Smooth muscle cell (in vitro differentiated cells): ENCODE data around the gene ZIC1. TPM values are rescaled to one million over a fixed set of nuclear protein-coding genes. Genes with fewer than 3 reads are reported as not detected.

Experiments used
- DNase-seq: peaks from one replicate; lab custom pipeline; 2025; ENCODE audit not compliant: unreplicated experiment; lab: John Stamatoyannopoulos, UW
- H2AFZ ChIP-seq: fragments of 200-600 bp; sonication (generic); 2 replicates; pipeline ENCODE4 v1.6.0; 2016; ENCODE audit warnings: antibody characterized with exemption, low read depth, mild to moderate bottlenecking
- H3F3A ChIP-seq: fragments of 200-600 bp; sonication (generic); 2 replicates; pipeline ENCODE4 v1.6.0; 2017; ENCODE audit warnings: antibody characterized with exemption, low read depth
- H3K27ac ChIP-seq: fragments of 200-600 bp; sonication (generic); 2 replicates; pipeline ENCODE4 v1.5.1; 2016; ENCODE audit warnings: low read depth, mild to moderate bottlenecking
- H3K27me3 ChIP-seq: fragments of 200-600 bp; sonication (generic); 2 replicates; pipeline ENCODE4 v1.6.1; 2016; ENCODE audit warnings: low read depth, mild to moderate bottlenecking
- H3K36me3 ChIP-seq: fragments of 200-600 bp; sonication (generic); 2 replicates; pipeline ENCODE4 v1.5.1; 2016; ENCODE audit warnings: low read depth
- H3K4me1 ChIP-seq: fragments of 200-600 bp; sonication (generic); 2 replicates; pipeline ENCODE4 v1.5.1; 2016; ENCODE audit warnings: low read depth
- H3K4me2 ChIP-seq: fragments of 200-600 bp; sonication (generic); 2 replicates; pipeline ENCODE4 v1.6.0; 2016; ENCODE audit warnings: mild to moderate bottlenecking
- H3K4me3 ChIP-seq: fragments of 200-600 bp; sonication (generic); 2 replicates; pipeline ENCODE4 v1.5.1; 2016; ENCODE audit warnings: mild to moderate bottlenecking
- H3K79me2 ChIP-seq: fragments of 200-600 bp; sonication (generic); 2 replicates; pipeline ENCODE4 v1.6.0; 2016; ENCODE audit warnings: low read depth, mild to moderate bottlenecking
- H3K9ac ChIP-seq: fragments of 200-600 bp; sonication (generic); 2 replicates; pipeline ENCODE4 v1.6.0; 2016; ENCODE audit warnings: low read depth
- H3K9me3 ChIP-seq: fragments of 200-600 bp; sonication (generic); replicated peaks from 2 replicates; pipeline ENCODE4 v1.5.1; 2016; ENCODE audit warnings: low read depth
- H4K20me1 ChIP-seq: fragments of 200-600 bp; sonication (generic); 2 replicates; pipeline ENCODE4 v1.6.0; 2016; ENCODE audit warnings: low read depth
- CTCF ChIP-seq: fragments of 200-600 bp; sonication (generic); IDR thresholded peaks from 2 replicates; pipeline ENCODE4 v1.5.1; 2017; ENCODE audit warnings: borderline replicate concordance, mild to moderate bottlenecking, antibody characterized with exemption; ENCODE audit not compliant: insufficient read depth, poor library complexity, severe bottlenecking
- whole genome bisulfite sequencing: methylation state at CpG from one replicate; pipeline ENCODE4 v1.1.7; 2016; ENCODE audit warnings: low lambda C conversion rate; 5-methylcytosine and 5-hydroxymethylcytosine counted together
- polyA plus RNA-seq: library from polyadenylated mRNA; unstranded; fragments of >200 nt; fragmentation: Nextera tagmentation; extraction: Ambion mirVana; gene quantifications from 2 replicates; pipeline ENCODE4 v1.2.1, GENCODE V29; 2016
- total RNA-seq: library from RNA; depleted of rRNA; stranded (reverse); fragments of >200 nt; gene quantifications from 2 replicates; pipeline ENCODE4 v1.2.3, GENCODE V29; 2014

ZIC1 gene
- total and polyA plus RNA-seq, 2 experiments from 2014 or later, result not detected

GRCh38 chr3:147412917-147413685, 3.9 kb downstream of the ZIC1 start:
- Histone ChIP-seq H3K79me2 (no peaks in the 10 kb centered on the region), H3K9ac (no peak overlapping the region), H3K9me3 (no peaks in the 10 kb centered on the region), H3K4me1 (peaks cover 12% of the 10 kb centered on the region), H3K36me3 (no peaks in the 10 kb centered on the region), H3K27ac (no peak overlapping the region), H4K20me1 (peaks cover 6% of the 10 kb centered on the region), H2AFZ (no peak overlapping the region), H3K4me2 (peak overlapping the region; percentile 78), H3K4me3 (peak overlapping the region; percentile 23), H3F3A (no peaks in the 10 kb centered on the region), H3K27me3 (peaks cover 100% of the 10 kb centered on the region)
- no peak for DNase-seq
- 2% methylated on average over 37 of the region's 37 CpGs for WGBS
- no peak for TF ChIP-seq CTCF

GRCh38 chr3:147413686-147414389, 4.7 kb downstream of the ZIC1 start:
- no peaks in the 10 kb centered on the region for H3K9me3 ChIP-seq
- H3K27me3 ChIP-seq, result peaks cover 100% of the 10 kb centered on the region
- DNase-seq, result no peak
- no peak for TF ChIP-seq CTCF
- H3K79me2 ChIP-seq, result no peaks in the 10 kb centered on the region
- peaks cover 8% of the 10 kb centered on the region for H3K4me1 ChIP-seq
- H3K4me3 ChIP-seq, result peak overlapping the region; percentile 23
- H3K27ac ChIP-seq, result no peak overlapping the region
- peaks cover 6% of the 10 kb centered on the region for H4K20me1 ChIP-seq
- no peak overlapping the region for H2AFZ ChIP-seq
- no peaks in the 10 kb centered on the region for H3F3A ChIP-seq
- no peaks in the 10 kb centered on the region for H3K36me3 ChIP-seq
- 2% methylated on average over 21 of the region's 24 CpGs for WGBS
- no peak overlapping the region for H3K9ac ChIP-seq
- peak overlapping the region; percentile 78 for H3K4me2 ChIP-seq

GRCh38 chr3:147414390-147415138, 5.4 kb downstream of the ZIC1 start:
- Histone ChIP-seq H2AFZ (no peak overlapping the region), H3K4me2 (no peak overlapping the region), H3K27me3 (peaks cover 100% of the 10 kb centered on the region), H3K9ac (no peak overlapping the region), H3K36me3 (no peaks in the 10 kb centered on the region), H3K79me2 (no peaks in the 10 kb centered on the region), H3F3A (no peaks in the 10 kb centered on the region), H3K4me1 (peaks cover 14% of the 10 kb centered on the region), H3K4me3 (no peak overlapping the region), H3K27ac (no peak overlapping the region), H3K9me3 (no peaks in the 10 kb centered on the region), H4K20me1 (peaks cover 6% of the 10 kb centered on the region)
- DNase-seq, result no peak
- no peak for TF ChIP-seq CTCF
- 12% methylated on average over 18 of the region's 18 CpGs for WGBS
